Progenitor cell of endocrine pancreas (in vitro differentiated cells): ENCODE data around the gene NLRP11. TPM values are rescaled to one million over a fixed set of nuclear protein-coding genes. Genes with fewer than 3 reads are reported as not detected.

Source experiments
- DNase-seq: peaks from one replicate; pipeline ENCODE4 v3.0.0; 2021; ENCODE audit warnings: low spot score; ENCODE audit not compliant: unreplicated experiment
- H3K27ac Mint-ChIP-seq: 2 replicates; pipeline ENCODE4 v1.8.0; 2021; ENCODE audit warnings: mild to moderate bottlenecking, moderate library complexity, mixed read lengths
- H3K27me3 Mint-ChIP-seq: 2 replicates; pipeline ENCODE4 v1.8.0; 2021; ENCODE audit warnings: mixed read lengths
- H3K36me3 Mint-ChIP-seq: 2 replicates; pipeline ENCODE4 v1.8.0; 2022; ENCODE audit warnings: mixed read lengths; ENCODE audit not compliant: insufficient read depth
- H3K4me1 Mint-ChIP-seq: 2 replicates; pipeline ENCODE4 v1.8.0; 2021; ENCODE audit warnings: low read depth, mixed read lengths
- H3K4me3 Mint-ChIP-seq: 2 replicates; pipeline ENCODE4 v1.8.0; 2021; ENCODE audit warnings: low read depth, mild to moderate bottlenecking, moderate library complexity, mixed read lengths
- H3K9me3 Mint-ChIP-seq: 2 replicates; pipeline ENCODE4 v1.8.0; 2021; ENCODE audit warnings: low read depth, mixed read lengths
- long read RNA-seq: library from polyadenylated mRNA; unstranded; transcript quantifications from one replicate; pipeline ENCODE4 v2.0.0, GENCODE V29; 2020
- total RNA-seq: library from RNA; stranded (reverse); gene quantifications from 2 replicates; pipeline ENCODE4 v1.2.1, GENCODE V29; 2021
- TF ChIP-seq, protein P1 (sequence below): fragments of 200-600 bp; sonication (generic); IDR thresholded peaks from one replicate; pipeline ENCODE4 v1.5.0; 2021; ENCODE audit warnings: antibody characterized with exemption, mild to moderate bottlenecking; ENCODE audit not compliant: unreplicated experiment

The NLRP11 gene
- not detected in 2 replicates for total RNA-seq
- long read RNA-seq: 0 reads

DNA sequence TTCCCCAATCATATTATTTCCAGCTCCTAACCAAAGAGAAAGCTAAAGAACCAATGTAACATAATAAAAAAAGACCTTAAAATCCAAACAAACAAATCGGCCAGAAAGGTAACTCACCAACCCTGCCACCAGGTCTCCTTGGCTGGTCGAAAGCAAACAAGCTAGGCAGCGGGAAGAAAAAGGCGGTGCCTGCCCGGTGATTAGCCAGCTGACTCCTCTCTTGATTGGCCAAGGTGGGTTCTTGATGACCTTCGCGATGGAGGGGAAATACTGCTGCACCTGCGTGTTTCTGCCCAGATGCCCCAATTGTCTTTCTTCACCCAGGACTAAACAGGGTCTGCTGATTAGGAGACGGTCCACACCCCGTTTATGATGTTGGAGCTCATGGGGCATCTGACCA, at the start of gene NLRP11:
TSS of gene NLRP11 (minus strand) at position 154 of the 400 bp plus-strand sequence. CDS start 13,825 bp downstream, outside the sequence.
- Mint-ChIP-seq H3K27me3 (no peaks in the 10 kb centered on the region), H3K4me1 (no peaks in the 10 kb centered on the region), H3K4me3 (no peak within 1 kb of the TSS), H3K36me3 (peaks cover 2% of the 10 kb centered on the region), H3K9me3 (peaks cover 46% of the 10 kb centered on the region), H3K27ac (no peak within 1 kb of the TSS)
- TF ChIP-seq, protein P1, sequence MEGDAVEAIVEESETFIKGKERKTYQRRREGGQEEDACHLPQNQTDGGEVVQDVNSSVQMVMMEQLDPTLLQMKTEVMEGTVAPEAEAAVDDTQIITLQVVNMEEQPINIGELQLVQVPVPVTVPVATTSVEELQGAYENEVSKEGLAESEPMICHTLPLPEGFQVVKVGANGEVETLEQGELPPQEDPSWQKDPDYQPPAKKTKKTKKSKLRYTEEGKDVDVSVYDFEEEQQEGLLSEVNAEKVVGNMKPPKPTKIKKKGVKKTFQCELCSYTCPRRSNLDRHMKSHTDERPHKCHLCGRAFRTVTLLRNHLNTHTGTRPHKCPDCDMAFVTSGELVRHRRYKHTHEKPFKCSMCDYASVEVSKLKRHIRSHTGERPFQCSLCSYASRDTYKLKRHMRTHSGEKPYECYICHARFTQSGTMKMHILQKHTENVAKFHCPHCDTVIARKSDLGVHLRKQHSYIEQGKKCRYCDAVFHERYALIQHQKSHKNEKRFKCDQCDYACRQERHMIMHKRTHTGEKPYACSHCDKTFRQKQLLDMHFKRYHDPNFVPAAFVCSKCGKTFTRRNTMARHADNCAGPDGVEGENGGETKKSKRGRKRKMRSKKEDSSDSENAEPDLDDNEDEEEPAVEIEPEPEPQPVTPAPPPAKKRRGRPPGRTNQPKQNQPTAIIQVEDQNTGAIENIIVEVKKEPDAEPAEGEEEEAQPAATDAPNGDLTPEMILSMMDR: no peak
- DNase-seq: no peak

DNA sequence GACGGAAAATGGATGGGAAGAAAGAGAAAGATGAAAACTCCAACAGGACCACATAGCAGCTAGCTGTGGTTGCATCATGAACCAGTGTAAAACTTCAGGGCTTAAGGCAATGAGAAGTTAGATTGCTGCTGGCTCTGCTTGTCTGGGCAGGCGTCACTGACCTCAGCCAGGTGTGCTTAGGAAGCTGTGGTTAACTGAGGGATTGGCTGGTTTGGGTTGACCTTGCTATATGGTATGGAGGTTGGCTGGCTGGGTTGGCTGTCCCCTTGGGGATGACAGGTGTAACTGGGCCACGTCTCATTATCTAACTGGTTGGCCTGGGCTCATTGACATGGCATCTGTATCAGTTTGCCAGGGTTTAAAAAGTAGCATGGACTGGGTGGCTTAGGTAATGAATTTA, 45.4 kb upstream of the NLRP11 start:
- Mint-ChIP-seq H3K27me3 (no peaks in the 10 kb centered on the region), H3K9me3 (peaks cover 55% of the 10 kb centered on the region), H3K4me3 (no peak overlapping the region), H3K27ac (no peak overlapping the region), H3K4me1 (no peaks in the 10 kb centered on the region), H3K36me3 (peaks cover 1% of the 10 kb centered on the region)
- no peak for DNase-seq
- TF ChIP-seq, protein P1: no peak

DNA sequence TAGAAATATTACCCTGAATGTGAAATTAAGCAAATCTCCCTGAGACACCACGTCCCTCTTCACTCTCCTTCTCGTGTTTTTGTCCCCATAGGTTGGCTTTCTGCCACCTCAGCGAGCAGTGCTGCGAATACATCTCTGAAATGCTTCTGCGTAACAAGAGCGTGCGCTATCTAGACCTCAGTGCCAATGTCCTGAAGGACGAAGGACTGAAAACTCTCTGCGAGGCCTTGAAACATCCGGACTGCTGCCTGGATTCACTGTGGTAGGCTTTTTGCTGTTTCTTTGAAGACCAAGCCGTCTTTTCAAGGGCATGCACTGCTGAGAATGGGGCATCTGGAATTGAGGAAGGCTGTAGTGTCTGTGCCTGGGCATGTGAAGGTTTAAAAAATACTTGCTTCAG, 38.9 kb upstream of the NLRP11 start:
- no peaks in the 10 kb centered on the region for H3K4me1 Mint-ChIP-seq
- H3K4me3 Mint-ChIP-seq: no peak overlapping the region
- no peak for DNase-seq
- peaks cover 5% of the 10 kb centered on the region for H3K36me3 Mint-ChIP-seq
- no peak overlapping the region for H3K27ac Mint-ChIP-seq
- TF ChIP-seq, protein P1: no peak
- H3K9me3 Mint-ChIP-seq: peaks cover 45% of the 10 kb centered on the region
- H3K27me3 Mint-ChIP-seq: no peaks in the 10 kb centered on the region

DNA sequence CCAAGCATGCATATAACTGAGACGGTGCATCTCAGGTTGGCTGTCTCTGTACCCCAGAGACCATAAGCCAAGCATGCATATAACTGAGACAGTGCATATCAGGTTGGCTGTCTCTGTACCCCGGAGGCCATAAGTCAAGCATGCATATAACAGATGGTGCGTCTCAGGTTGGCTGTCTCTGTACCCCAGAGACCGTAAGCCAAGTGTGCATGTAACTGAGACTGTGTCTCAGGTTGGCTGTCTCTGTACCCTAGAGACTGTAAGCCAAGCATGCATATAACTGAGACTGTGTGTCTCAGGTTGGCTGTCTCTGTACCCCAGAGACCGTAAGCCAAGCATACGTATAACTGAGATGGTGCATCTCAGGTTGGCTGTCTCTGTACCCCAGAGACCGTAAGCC, 35.3 kb upstream of the NLRP11 start:
- peaks cover 5% of the 10 kb centered on the region for H3K36me3 Mint-ChIP-seq

DNA sequence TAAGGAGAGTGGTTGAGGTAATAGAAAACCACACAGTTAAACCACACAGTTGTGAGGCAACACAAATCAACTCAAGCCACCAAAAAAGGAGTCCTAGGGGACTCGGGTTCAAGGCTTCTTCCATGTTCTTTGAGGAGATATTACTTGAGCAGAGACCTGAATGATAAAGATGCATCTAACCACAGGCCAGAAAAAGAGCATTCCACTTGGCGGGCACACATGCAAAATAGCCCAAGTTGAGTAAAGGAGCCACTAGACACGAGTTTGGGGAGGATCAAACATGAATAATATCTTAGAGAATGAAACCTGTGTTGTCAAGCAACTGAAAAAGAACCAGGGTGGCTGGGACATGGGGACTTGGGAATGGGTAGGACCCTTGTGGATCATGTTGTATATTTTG, 34.7 kb upstream of the NLRP11 start:
- no peak for DNase-seq
- Mint-ChIP-seq H3K36me3 (peaks cover 5% of the 10 kb centered on the region), H3K4me3 (no peak overlapping the region), H3K9me3 (peaks cover 54% of the 10 kb centered on the region), H3K27ac (no peak overlapping the region), H3K27me3 (no peaks in the 10 kb centered on the region), H3K4me1 (no peaks in the 10 kb centered on the region)
- TF ChIP-seq, protein P1: no peak

More for the DNA sequence above, 35.3 kb upstream of the NLRP11 start:
- TF ChIP-seq, protein P1: no peak
- Mint-ChIP-seq H3K4me1 (no peaks in the 10 kb centered on the region), H3K9me3 (peaks cover 50% of the 10 kb centered on the region), H3K27me3 (no peaks in the 10 kb centered on the region), H3K4me3 (no peak overlapping the region), H3K27ac (no peak overlapping the region)
- no peak for DNase-seq
